Subcutaneous adipose tissue (tissue), 4 donors: ENCODE data around the gene PCYT1B. TPM values are rescaled to one million over a fixed set of nuclear protein-coding genes. Genes with fewer than 3 reads are reported as not detected.

Experiments
- CTCF ChIP-seq: fragments of 450-650 bp; IDR thresholded peaks from one replicate; pipeline ENCODE4 v1.5.1; 2016; ENCODE audit warnings: low read depth, mild to moderate bottlenecking, control low read depth, antibody characterized with exemption, moderate library complexity
- total RNA-seq, 4 donors: library from RNA; depleted of rRNA; stranded (reverse); fragments of >200 nt; gene quantifications; one replicate each; pipeline ENCODE4 v1.1.0, GENCODE V29; 2016

PCYT1B gene
- total RNA-seq, 4 donors from 2014 or later, result not detected

GRCh38 chrX:24590111-24590510 is 57.0 kb downstream of the PCYT1B start:
- TF ChIP-seq CTCF, result no peak

- TF ChIP-seq CTCF, result no peak
These were observed 70.1 kb downstream of the PCYT1B start for GRCh38 chrX:24577091-24577490.

GRCh38 chrX:24575496-24575895 is 71.7 kb downstream of the PCYT1B start:
- TF ChIP-seq CTCF, result no peak

- no peak for TF ChIP-seq CTCF
These were observed 72.4 kb downstream of the PCYT1B start for GRCh38 chrX:24574743-24575142.

GRCh38 chrX:24567169-24567568 is 80.0 kb downstream of the PCYT1B start:
- TF ChIP-seq CTCF, result no peak

GRCh38 chrX:24566240-24566639 is 80.9 kb downstream of the PCYT1B start:
- TF ChIP-seq CTCF, result no peak

GRCh38 chrX:24563291-24564010 is 83.7 kb downstream of the PCYT1B start:
- TF ChIP-seq CTCF, result no peak
